VCaP (cell line): Measurements from ENCODE around the gene FEZF1.

Experiments used
- H3K27ac ChIP-seq: fragments of 450-650 bp; 2 replicates; pipeline ENCODE4 v1.5.1; 2017
- TF ChIP-seq, protein P1 (sequence below): fragments of 450-650 bp; conservative IDR thresholded peaks from 2 replicates; pipeline ENCODE4 v1.5.1; 2017; ENCODE audit warnings: mild to moderate bottlenecking, moderate library complexity

FEZF1 gene

DNA sequence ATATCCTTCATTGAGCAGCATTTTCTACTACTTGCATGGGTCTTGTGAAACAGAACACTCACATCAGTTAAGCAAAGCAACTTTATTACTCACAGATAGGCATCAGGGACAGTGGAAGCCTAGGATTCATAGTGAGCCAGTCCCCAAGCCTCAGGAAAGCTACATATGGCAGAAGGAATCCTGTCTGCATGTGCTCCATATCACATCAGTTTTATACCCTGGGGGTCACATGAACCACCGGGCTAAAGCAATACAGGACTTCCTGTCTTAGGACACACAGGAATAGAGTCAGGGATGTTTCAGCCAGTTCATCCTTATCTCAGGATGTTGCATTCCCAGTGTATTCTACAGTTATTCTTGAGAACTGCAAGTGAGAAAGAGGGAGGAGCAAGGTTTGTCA is 15.1 kb downstream of the FEZF1 start:
- no peak overlapping the region for H3K27ac ChIP-seq
- TF ChIP-seq, protein P1, sequence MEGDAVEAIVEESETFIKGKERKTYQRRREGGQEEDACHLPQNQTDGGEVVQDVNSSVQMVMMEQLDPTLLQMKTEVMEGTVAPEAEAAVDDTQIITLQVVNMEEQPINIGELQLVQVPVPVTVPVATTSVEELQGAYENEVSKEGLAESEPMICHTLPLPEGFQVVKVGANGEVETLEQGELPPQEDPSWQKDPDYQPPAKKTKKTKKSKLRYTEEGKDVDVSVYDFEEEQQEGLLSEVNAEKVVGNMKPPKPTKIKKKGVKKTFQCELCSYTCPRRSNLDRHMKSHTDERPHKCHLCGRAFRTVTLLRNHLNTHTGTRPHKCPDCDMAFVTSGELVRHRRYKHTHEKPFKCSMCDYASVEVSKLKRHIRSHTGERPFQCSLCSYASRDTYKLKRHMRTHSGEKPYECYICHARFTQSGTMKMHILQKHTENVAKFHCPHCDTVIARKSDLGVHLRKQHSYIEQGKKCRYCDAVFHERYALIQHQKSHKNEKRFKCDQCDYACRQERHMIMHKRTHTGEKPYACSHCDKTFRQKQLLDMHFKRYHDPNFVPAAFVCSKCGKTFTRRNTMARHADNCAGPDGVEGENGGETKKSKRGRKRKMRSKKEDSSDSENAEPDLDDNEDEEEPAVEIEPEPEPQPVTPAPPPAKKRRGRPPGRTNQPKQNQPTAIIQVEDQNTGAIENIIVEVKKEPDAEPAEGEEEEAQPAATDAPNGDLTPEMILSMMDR: no peak

DNA sequence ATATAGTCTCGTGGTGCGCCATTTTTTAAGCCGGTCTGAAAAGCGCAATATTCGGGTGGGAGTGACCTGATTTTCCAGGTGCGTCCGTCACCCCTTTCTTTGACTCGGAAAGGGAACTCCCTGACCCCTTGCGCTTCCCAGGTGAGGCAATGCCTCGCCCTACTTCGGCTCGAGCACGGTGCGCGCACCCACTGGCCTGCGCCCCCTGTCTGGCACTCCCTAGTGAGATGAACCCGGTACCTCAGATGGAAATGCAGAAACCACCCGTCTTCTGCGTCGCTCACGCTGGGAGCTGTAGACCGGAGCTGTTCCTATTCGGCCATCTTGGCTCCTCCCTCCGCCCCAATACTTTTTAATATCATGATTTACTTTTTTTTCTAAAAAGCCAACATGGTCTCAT is 19.9 kb downstream of the FEZF1 start:
- H3K27ac ChIP-seq: 0 out of 2 replicates have a peak overlapping the region, but pooled peaks have one; percentile 26

GRCh38 chr7:122273117-122273516 is 31.4 kb downstream of the FEZF1 start:
- TF ChIP-seq, protein P1: no peak
- H3K27ac ChIP-seq: no peak overlapping the region

DNA sequence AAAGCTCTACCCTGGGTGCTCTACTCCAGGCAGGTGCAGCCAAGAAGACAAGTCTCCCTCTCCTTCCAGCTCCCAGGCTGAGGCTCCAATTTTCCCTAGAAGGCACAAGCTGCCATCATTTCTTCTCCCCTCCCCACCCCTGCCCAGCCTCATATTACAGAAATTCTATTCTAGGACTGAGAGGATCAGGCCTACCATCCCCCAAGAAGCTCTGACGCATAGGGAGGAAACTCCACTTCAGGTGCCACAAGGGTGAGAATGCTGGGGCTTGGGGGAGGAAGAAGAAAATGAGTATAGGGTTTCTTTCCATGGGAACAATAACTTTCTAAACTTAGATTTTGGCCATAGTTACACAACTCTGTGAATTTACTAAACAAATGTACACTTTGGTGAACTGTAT is 35.3 kb downstream of the FEZF1 start:
- TF ChIP-seq, protein P1: no peak

DNA sequence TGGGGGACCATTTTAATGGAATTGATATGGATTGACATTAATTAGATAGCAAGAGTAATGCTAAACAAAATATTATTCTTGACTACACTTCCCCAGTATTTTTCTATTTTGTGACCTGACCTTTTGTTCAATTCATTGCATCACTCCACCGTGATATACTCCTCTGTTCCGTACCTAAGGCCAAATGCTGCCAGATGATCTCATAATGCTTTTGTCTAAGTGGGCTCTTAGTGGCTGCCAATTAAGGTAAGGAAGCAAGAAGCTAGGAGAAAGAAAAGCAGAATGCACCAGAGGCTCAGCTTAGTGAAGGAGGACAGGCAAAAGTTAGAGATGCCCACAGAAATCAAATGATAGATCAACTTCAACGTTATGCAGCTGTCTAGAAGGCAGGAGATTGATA is 36.4 kb downstream of the FEZF1 start:
- no peak overlapping the region for H3K27ac ChIP-seq
- TF ChIP-seq, protein P1: no peak

More for the DNA sequence above, 35.3 kb downstream of the FEZF1 start:
- H3K27ac ChIP-seq: no peak overlapping the region

- TF ChIP-seq, protein P1: no peak
- no peak overlapping the region for H3K27ac ChIP-seq
These were observed 42.3 kb downstream of the FEZF1 start for GRCh38 chr7:122262246-122262645.

DNA sequence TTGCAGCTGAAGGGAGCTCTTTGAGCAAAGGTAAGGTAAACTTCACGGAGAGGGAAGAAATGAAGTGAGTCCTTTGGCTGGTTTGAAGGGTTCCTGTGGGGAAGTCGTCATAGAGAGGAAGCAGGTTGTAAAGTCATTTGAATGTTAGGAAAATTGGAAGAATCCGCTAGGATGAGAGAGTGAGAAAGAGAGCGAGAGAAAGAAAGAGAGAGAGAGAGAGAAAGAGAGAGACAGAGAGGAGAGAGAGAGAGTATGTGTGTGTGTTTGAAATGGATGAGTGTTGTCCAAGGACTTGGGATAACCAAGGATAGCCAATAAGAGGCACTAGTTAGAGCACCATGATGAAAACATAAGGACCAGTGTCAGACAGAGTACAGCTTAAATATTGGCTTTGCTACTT is 43.1 kb downstream of the FEZF1 start:
- no peak overlapping the region for H3K27ac ChIP-seq
- TF ChIP-seq, protein P1: no peak

- TF ChIP-seq, protein P1: no peak
- H3K27ac ChIP-seq: no peak overlapping the region
These were observed 43.5 kb downstream of the FEZF1 start for GRCh38 chr7:122261016-122261415.
